Stimulated activated CD4-positive, alpha-beta T cell treated with anti-CD3 and anti-CD28 coated beads, Interleukin-1b, Interleukin-23, amount 100 ng/mL, for 48 hours (primary cell): ENCODE measurements around the gene CRLF3.
"Not testable (repeated sequence)": the region's sequence is repeated elsewhere in the genome, so short reads cannot be mapped to it uniquely, and the experiment has no call there.

Experiments
- DNase-seq: peaks from one replicate; pipeline ENCODE4 v3.0.0-alpha.2; 2020

CRLF3 gene

GRCh38 chr17:30735206-30735605, 89.3 kb downstream of the CRLF3 start:
- DNase-seq: not testable (repeated sequence)

GRCh38 chr17:30734153-30734552, 90.3 kb downstream of the CRLF3 start:
- not testable (repeated sequence) for DNase-seq
